GM21515 (cell line): ENCODE data around the gene ZNF614.
"Not testable (repeated sequence)": the region's sequence is repeated elsewhere in the genome, so short reads cannot be mapped to it uniquely, and the experiment has no call there.

ENCODE experiments used
- ATAC-seq: cut with Tn5 transposase; IDR thresholded peaks from one replicate; pipeline ENCODE4 v1.9.1; 2021; ENCODE audit not compliant: unreplicated experiment

ZNF614 gene

GRCh38 chr19:52028027-52028779, at the start of gene ZNF614:
Gene ZNF614, minus strand, starts transcription at chr19:52028379. Its CDS starts 2,634 bp downstream, at chr19:52025745.
- peak; percentile 92 for ATAC-seq

GRCh38 chr19:52070496-52070895, 42.3 kb upstream of the ZNF614 start:
- no peak for ATAC-seq

- ATAC-seq, result no peak
Measured at GRCh38 chr19:52069653-52070052, 41.5 kb upstream of the ZNF614 start.

- ATAC-seq, result no peak
Measured at GRCh38 chr19:52066258-52066863, 38.2 kb upstream of the ZNF614 start.

GRCh38 chr19:52065399-52065798, 37.2 kb upstream of the ZNF614 start:
- ATAC-seq, result no peak

GRCh38 chr19:52056480-52056879, 28.3 kb upstream of the ZNF614 start:
- not testable (repeated sequence) for ATAC-seq

GRCh38 chr19:52051736-52052135, 23.6 kb upstream of the ZNF614 start:
- ATAC-seq, result not testable (repeated sequence)

GRCh38 chr19:52048555-52049501, 20.6 kb upstream of the ZNF614 start, which contains the start of gene ZNF432:
Gene ZNF432, minus strand, starts transcription at chr19:52048838. Its CDS starts 1,970 bp downstream, at chr19:52046868.
- ATAC-seq, result peak; percentile 84

- ATAC-seq, result no peak
Measured at GRCh38 chr19:52039169-52039568, 11.0 kb upstream of the ZNF614 start.

GRCh38 chr19:52034051-52034728, 6.0 kb upstream of the ZNF614 start:
- no peak for ATAC-seq

GRCh38 chr19:52028780-52029123, 573 bp upstream of the ZNF614 start:
- ATAC-seq, result peak; percentile 25

- ATAC-seq, result not testable (repeated sequence)
Measured at GRCh38 chr19:52026255-52026990, 1.8 kb downstream of the ZNF614 start.

- ATAC-seq, result not testable (repeated sequence)
Measured at GRCh38 chr19:52024478-52024877, 3.7 kb downstream of the ZNF614 start.

GRCh38 chr19:52022193-52022592, 6.0 kb downstream of the ZNF614 start:
- ATAC-seq, result no peak

- no peak for ATAC-seq
Measured at GRCh38 chr19:52020506-52020905, 7.7 kb downstream of the ZNF614 start.

GRCh38 chr19:52010674-52011073, 17.5 kb downstream of the ZNF614 start:
- ATAC-seq, result no peak

- ATAC-seq, result peak; percentile 95
Measured at GRCh38 chr19:52007806-52008557, 20.2 kb downstream of the ZNF614 start, which contains the start of gene ZNF615. Gene ZNF615, minus strand, starts transcription at chr19:52008211. Its CDS starts 4,500 bp downstream, at chr19:52003711.

- no peak for ATAC-seq
Measured at GRCh38 chr19:52007451-52007805, 20.8 kb downstream of the ZNF614 start.

GRCh38 chr19:51994048-51994644, 34.0 kb downstream of the ZNF614 start:
- ATAC-seq, result no peak
